ENCODE results near the gene P2RX1.
"Not testable (repeated sequence)": the region's sequence is repeated elsewhere in the genome, so short reads cannot be mapped to it uniquely, and the experiment has no call there.

Gene P2RX1

DNA sequence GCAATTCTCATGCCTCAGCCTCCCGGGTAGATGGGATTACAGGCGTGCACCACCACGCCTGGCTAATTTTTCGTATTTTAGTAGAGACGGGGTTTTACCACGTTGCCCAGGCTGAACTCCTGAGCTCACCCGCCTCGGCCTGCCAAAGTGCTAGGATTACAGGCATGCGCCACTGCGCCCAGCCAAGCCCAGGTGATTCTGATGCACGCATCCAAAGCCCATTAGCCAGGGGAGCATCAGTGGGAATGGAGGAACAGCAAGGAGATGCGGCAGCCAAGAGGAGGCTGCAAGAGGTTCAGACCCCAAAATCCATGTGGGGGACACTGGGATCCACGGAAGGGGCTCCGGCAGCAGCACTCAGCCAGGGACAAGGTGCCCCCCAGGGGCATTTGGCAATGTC is 35.9 kb upstream of the P2RX1 start:
- DNase-seq = no peak

DNA sequence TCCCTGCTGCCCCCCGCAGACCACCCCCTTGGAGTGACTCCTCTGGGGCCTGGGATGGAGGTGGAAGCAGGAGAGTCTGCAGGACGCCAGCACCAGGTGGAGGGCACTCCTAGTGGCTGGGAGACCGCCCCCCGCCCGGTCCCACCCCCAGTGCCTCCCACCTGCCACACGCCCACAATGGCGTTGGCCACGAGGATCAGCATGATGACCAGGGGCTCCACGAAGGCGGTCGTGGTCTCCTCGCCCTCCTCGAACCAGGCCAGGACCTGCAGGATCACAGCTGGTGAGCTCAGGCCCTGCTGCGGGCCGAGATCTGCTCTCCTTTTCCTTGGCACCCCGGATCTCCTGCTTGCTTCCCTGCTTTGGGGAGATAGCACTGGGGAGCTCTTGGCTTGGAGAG is 35.2 kb upstream of the P2RX1 start:
- no peak for DNase-seq

- no peak for DNase-seq
Measured at GRCh38 chr17:3951003-3951402, 34.7 kb upstream of the P2RX1 start.

DNA sequence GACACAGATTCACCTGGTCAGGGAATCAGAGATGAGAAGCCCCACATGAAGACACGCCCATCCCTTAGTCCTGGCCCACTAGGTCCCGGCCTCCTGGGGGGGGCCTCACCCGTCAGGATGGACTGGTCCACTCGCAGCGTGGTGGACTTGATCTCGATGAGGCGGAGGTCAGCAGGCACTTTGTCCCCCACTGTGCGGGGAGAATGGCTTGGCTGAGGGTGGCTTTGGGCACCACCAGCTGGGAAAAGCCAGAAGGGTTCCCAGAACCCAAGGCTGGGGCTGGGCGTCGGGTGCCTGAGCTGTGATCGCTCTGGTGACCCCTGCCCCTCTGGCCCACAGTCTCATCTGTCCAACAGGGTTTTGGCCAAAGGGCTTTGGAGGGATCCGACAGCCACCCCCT is 34.3 kb upstream of the P2RX1 start:
- DNase-seq = no peak

GRCh38 chr17:3949418-3949817 is 33.2 kb upstream of the P2RX1 start:
- no peak for DNase-seq

- not testable (repeated sequence) for DNase-seq
Measured at GRCh38 chr17:3948551-3948950, 32.3 kb upstream of the P2RX1 start.

GRCh38 chr17:3947318-3947810 is 31.1 kb upstream of the P2RX1 start:
- DNase-seq = no peak

DNA sequence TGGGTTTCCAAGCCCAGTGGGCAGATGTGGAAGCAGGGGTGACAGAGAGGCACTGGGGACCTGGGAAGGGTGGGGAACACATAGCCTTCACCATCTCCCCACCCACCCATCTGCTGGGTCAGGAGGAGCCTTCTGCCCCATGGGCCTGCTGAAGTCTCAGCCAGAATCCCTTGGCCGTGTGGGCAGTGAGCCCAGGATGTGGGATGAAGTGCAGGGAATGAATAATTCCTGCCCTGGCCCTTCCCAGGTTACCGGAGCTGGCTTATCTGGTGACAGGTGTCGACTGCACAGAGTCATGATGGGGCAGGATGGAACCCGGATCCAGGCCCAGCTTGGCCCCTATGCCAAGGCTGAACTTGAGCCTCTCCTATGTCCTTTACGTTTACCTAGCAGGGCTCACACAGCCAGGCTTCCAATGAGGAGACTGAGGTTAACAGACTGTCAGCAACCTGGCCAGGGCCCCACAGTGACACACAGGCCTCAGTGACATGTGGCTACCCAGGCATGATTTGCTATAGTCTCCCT is 30.5 kb upstream of the P2RX1 start:
- no peak for DNase-seq

DNA sequence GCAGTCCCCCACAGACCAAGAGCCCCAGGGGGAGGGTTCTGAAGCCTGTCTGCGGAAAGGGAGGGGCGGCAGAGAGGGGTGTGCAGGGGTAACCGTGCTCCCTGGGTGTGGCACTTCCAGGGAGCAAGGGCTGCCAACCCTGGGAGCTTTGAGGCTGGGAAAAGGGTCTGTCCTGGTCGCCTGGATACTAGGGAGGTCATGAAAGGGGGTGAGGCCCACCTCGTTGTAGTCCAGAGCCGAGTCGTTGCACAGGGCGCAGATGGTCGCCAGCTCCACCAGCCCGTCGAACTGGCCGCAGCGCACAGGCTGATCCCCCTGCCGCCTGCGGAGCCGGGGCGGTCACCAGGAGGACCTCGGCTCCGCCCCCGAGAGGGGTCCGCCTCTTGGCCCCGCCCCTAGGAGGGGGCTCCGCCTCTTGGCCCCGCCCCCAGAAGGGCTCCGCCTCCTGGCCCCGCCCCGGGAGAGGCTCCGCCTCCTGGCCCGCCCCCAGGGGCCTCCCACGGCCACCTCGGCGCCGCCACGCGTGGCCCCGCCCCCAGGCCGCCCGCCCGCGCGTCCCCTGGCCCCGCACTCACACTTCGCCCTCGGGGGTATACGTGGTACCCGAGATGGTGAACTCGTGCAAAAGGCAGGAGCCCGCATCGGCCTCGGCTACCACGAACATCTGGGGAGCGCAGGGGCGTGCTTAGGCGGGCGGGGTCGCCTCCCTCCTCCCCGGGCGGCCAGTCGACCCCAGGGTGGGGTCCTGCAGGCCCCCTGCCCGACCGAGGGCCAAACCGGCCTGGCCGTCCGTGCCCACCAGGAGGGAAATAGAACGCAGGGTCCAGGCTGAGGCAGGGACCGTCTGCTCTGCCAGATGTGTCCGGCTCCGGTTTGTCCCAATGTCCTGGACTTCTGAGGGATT is 28.5 kb upstream of the P2RX1 start:
- DNase-seq = peak in 23 of 51 donors; percentile 6 to 66 (median 34)

DNA sequence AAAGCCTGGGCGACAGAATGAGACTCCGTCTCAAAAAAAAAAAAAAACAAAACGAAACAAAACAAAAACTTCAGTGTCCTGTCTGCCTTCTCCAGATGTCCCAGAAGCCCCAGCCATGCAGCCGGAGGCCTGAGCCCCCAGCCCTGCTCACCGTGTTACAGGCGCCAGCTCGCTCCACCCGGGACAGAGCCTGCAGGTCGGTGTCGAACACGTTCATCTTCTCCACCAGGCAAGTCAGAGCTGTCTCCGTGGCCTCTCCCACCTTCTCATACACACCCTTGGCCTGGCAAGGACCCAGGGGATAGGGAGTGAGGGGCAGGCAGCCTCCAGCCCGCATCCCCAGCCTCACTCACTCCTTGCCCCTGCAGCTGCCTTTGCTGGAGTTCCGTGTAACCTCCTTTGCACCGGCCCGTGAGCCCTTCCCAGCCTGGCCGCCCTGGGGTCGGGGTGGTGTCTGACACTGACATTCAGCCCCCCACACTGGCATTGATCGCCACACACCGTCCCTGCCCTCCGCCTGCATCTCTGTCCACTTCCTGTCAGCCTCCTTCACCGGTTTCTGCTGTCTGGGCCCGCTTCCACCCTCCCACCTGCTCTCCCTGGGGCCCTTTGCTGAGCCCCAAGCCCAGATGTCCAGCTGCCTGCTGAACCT is 27.1 kb upstream of the P2RX1 start:
- DNase-seq = no peak

GRCh38 chr17:3940965-3941698 is 24.9 kb upstream of the P2RX1 start:
- DNase-seq = no peak

GRCh38 chr17:3937359-3937758 is 21.1 kb upstream of the P2RX1 start:
- DNase-seq = no peak

DNA sequence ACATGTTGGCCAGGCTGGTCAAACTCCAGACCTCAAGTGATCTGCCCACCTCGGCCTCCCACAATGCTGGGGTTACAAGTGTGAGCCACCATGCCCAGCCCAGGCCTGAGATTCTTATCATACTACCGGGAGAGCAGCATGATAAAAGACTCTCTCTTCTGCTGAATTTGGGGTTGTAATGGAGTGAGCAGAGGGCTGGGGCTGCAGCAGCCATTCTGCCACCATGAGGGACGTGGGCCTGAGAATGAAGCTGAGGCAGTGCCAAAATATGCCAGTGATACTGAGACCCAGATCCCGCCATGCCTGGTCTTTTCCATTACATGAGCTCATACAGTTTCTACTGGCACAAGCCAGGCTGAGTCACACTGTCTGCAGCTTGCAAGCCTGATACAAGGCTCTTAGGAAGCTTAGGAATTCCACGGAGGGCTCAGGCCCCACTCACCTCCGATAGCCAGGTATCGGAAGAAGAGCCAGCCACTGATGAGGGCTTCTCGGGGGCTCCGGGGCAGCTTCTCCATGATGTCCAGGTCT is 19.6 kb upstream of the P2RX1 start:
- DNase-seq = no peak

- DNase-seq = peak in 19 of 51 donors; percentile 2 to 35 (median 14)
Measured at GRCh38 chr17:3935140-3935542, 18.9 kb upstream of the P2RX1 start.

GRCh38 chr17:3929764-3930163 is 13.5 kb upstream of the P2RX1 start:
- no peak for DNase-seq

DNA sequence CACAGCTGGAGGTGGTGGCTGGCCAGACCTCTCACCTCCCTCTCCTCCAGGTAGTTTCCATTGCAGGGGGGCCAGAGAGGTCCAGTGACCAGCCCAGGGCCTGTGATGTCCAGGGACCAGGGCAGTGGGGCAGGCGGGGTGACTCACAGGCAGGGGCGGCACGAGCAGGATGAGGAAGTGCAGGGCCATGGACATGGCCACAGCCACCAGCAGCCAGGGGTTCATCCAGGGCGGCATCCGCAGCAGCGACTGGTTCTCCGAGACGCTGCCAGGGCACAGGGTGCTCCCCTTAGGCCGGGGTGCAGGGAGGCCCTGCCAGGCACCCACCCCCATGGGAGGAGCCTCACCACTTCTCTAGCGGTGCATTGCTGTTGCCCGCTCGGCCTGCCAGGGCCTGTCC is 12.9 kb upstream of the P2RX1 start:
- no peak for DNase-seq

- DNase-seq = no peak
Measured at GRCh38 chr17:3928406-3928805, 12.1 kb upstream of the P2RX1 start.

DNA sequence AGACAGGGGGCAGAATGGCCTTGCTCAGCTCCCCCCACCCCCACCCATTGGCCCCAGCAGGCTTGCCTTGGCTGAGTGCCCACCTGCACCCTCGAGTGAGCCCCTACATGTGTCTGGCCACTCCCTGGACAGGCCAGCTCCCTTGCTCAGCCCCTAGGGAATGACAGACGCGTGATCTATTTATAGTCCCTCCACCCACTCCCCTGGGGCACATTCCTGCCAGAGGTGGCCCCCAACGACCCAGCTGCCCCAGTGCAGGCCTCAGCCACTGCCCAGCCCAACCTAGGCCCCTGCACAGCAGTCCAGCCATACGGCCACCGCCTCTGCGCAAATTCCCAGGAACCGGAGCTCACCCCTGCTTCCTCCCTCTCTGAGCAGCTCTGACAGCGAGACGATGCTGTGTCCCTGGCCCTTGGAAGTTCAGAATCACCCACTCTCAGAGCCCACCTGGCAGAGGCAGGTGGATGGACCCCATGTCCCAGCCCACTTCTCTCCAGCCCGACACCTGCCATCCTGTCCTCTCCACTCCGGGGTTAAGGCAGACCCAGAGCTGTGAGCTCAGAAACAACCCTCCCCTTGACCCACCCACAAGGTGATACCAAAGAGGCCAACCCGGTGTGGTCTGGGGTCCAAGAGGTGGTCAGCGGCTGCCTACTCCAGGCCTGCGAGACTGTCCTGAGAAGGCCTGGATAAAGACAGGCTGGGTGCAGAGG is 11.5 kb upstream of the P2RX1 start:
- DNase-seq = no peak

DNA sequence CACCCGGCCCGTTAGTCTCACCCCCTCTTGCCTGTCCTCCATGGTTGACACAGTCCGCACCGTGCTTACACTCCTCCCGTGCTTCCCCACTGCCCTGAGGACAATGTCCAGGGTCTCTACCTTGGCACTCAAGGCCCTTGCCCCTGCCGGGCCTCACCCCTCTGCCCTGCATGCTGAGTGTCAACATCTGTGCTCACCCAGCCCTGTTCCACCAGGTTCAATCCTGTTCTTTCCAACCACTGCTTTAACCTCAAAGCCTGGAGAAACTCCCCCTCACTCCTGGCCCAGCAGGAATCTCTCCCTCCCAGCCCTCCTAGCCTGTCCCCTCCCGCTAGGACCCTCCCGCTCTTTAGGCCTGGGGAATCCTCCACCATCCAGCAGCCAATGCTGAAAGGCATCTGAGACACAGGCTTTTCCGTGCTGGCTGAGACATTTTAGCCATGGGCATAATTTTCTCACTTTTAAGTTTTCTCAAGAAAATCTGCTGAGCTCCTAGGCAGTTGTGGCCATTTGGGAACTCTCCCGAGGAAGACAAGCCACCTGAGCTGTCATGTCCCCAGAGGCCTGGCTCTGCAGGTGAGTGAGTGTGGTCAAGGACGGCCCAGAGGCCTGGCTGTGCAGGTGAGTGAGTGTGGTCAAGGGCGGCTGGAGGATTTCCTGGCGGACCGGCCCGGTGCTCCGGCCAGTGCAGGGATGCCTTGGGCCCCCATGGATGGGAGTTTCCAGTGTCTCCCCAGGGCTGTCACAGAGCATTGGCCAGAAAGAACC is 10.8 kb upstream of the P2RX1 start:
- DNase-seq = no peak

Data from hypothalamus (tissue), 51 donors.